ENCODE data around the gene LONRF2. TPM values are rescaled to one million over a fixed set of nuclear protein-coding genes. Genes with fewer than 3 reads are reported as not detected.

LONRF2 gene
- total and polyA plus RNA-seq, 5 donors, result 5.0 to 19.6 (median 14.3) TPM

DNA sequence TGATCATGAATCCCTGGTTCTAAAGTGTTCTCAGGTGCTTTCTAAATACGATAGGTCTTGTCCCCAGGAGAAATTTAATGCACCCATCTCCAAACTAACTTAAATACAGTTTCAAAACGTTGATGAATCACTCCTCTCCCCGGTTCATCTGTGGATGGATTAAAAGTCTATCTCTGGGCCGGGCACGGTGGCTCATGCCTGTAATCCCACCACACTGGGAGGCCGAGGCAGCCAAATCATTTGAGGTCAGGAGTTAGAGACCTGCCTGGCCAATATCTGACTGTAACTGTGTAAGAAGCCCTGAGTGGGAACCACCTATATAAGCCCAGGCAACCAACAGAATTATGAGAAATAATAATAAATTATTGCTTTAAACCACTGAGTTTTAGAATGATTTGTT, 78.7 kb downstream of the LONRF2 start:
- no peaks in the 10 kb centered on the region for H3K9me3 ChIP-seq (ENCODE audit: control insufficient read depth, low read length)
- DNase-seq, result no peak
- no peaks in the 10 kb centered on the region for H3K27me3 ChIP-seq (ENCODE audit: control insufficient read depth, insufficient read depth)
- ATAC-seq, result no peak
- no peaks in the 10 kb centered on the region for H3K4me1 ChIP-seq (ENCODE audit: control insufficient read depth, insufficient read depth, low read length)
- H3K27ac ChIP-seq (ENCODE audit: low read length), result no peak overlapping the region
- 80% methylated on average over 6 of the region's 6 CpGs for WGBS
- H3K4me3 ChIP-seq (ENCODE audit: low read length), result no peak overlapping the region
- intact Hi-C loops (cut with DNase I), result loop anchor here (5.0 kb wide), 2 partner anchors 676 to 686 kb away; no protein-coding TSS in a partner anchor

DNA sequence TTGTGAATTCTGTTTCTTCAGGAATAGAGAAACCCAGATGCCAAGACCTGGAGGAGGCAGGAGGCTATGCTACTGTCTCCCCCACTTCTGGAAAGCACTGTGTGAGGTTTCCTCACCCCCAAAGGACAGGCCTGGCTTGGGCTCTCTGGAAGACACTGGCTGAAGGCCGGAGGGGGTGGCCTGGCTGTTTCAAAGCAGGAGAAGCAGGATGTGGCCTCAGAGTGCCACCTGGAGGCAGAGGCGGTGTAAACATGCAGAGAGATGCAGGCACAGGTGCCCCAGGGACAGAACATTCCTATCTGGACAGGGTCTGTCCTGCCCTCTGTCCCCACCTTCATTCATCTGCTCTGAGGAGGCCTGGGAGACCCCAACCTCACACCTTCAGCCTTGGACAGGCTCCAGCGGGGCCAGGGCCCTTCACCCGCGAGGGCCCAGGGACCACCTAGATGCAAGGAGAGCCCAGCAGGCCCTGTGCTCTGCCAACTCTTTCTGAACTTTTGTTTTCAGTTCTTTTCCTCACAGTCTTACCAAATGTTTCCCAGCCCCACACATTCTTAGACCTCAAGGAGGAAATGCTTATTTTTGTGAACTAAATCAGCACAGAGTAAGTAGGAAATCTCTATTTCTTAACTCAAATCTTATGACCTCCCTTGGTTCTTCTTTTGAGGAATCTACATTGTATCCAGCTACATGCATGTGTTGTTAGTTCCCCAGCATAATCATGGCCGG, 79.2 kb downstream of the LONRF2 start:
- ATAC-seq (peak; percentile 79 to 80), DNase-seq (peak; percentile 70 to 92 (median 87))
- intact Hi-C loops (cut with DNase I), result loop anchor here (5.0 kb wide), 2 partner anchors 676 to 686 kb away; no protein-coding TSS in a partner anchor
- Histone ChIP-seq H3K27ac (ENCODE audit: low read length) (no peak overlapping the region), H3K27me3 (ENCODE audit: control insufficient read depth, insufficient read depth) (no peaks in the 10 kb centered on the region), H3K4me1 (ENCODE audit: control insufficient read depth, insufficient read depth, low read length) (no peaks in the 10 kb centered on the region), H3K9me3 (ENCODE audit: control insufficient read depth, low read length) (no peaks in the 10 kb centered on the region), H3K4me3 (ENCODE audit: low read length) (no peak overlapping the region)
- 49% methylated on average over 6 of the region's 6 CpGs for WGBS

DNA sequence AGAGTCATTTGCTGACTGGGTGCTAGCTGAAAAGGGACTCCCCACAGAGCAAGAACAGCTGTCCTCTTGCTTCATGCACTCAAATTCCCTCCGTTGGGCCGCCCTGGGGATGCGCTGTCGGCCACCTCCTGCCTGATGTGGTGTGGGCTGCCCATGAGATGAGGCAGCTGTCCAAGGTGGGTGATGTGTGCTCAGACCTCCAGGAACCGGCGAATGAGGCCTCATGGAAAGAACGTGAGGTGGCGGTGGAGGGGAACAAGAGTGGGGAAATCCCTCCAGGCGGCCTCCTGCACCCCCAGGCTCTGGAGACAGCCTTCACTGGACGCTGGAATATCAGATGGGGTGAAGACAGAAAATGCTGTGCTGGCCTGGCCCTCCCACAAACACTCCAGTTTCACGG, 79.8 kb downstream of the LONRF2 start:
- no peak overlapping the region for H3K4me3 ChIP-seq (ENCODE audit: low read length)
- H3K9me3 ChIP-seq (ENCODE audit: control insufficient read depth, low read length), result no peaks in the 10 kb centered on the region
- DNase-seq, result peak in 1 of 3 donors; percentile 47
- WGBS, result 75% methylated on average over 11 of the region's 11 CpGs
- no peaks in the 10 kb centered on the region for H3K4me1 ChIP-seq (ENCODE audit: control insufficient read depth, insufficient read depth, low read length)
- ATAC-seq, result peak in 1 of 2 donors; percentile 13
- H3K27ac ChIP-seq (ENCODE audit: low read length), result no peak overlapping the region
- no peaks in the 10 kb centered on the region for H3K27me3 ChIP-seq (ENCODE audit: control insufficient read depth, insufficient read depth)
- intact Hi-C loops (cut with DNase I), result loop anchor here (5.0 kb wide), 2 partner anchors 675 to 685 kb away; no protein-coding TSS in a partner anchor

DNA sequence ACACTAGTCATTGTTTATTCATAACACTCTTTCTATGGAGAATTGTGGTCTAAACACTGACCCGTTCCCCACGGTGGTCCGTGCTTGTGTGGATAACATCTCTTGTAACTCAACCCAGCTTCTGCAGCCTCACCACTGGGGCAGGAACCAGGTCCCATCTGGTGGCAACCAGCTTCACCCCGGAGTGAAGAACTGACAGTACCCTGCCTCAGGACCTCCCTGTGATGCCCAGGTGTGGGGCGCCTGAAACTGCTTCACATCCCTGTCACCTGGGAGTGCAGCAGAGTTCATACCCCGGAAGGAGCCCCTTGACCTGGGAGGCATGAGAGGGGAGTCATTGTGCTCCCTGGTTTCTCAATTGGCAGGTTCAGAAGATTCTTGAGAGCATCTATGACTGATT, 81.1 kb downstream of the LONRF2 start:
- H3K9me3 ChIP-seq (ENCODE audit: control insufficient read depth, low read length), result no peaks in the 10 kb centered on the region
- 92% methylated on average over 6 of the region's 6 CpGs for WGBS
- no peaks in the 10 kb centered on the region for H3K27me3 ChIP-seq (ENCODE audit: control insufficient read depth, insufficient read depth)
- intact Hi-C loops (cut with DNase I), result loop anchor here (5.0 kb wide), 2 partner anchors 674 to 684 kb away; no protein-coding TSS in a partner anchor
- no peak for ATAC-seq
- no peaks in the 10 kb centered on the region for H3K4me1 ChIP-seq (ENCODE audit: control insufficient read depth, insufficient read depth, low read length)
- no peak overlapping the region for H3K27ac ChIP-seq (ENCODE audit: low read length)
- H3K4me3 ChIP-seq (ENCODE audit: low read length), result no peak overlapping the region
- DNase-seq, result no peak

DNA sequence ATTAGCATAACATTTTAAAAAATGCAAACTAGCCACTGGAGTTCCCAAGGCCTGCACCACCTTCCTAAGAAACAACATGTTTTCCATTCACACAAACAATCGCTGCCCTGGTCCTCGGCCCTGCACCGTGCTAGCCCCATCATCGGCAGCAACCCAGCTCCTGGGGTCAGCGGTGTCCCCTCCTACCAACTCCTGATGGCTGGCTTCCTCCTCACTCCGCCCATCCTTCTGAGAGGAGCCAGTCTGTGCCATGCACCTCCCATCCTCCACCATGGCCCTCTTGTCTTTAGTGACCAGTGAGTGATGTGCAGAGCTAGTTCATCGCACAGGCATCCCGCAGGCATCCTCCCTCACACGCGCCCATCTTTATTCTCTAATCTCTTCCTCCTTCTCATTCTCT, 81.9 kb downstream of the LONRF2 start:
- intact Hi-C loops (cut with DNase I), result loop anchor here (5.0 kb wide), 2 partner anchors 673 to 683 kb away; no protein-coding TSS in a partner anchor
- Histone ChIP-seq H3K27me3 (ENCODE audit: control insufficient read depth, insufficient read depth) (no peaks in the 10 kb centered on the region), H3K27ac (ENCODE audit: low read length) (no peak overlapping the region), H3K4me1 (ENCODE audit: control insufficient read depth, insufficient read depth, low read length) (no peaks in the 10 kb centered on the region), H3K4me3 (ENCODE audit: low read length) (no peak overlapping the region), H3K9me3 (ENCODE audit: control insufficient read depth, low read length) (no peaks in the 10 kb centered on the region)
- 92% methylated on average over 10 of the region's 10 CpGs for WGBS
- DNase-seq, result no peak
- no peak for ATAC-seq

DNA sequence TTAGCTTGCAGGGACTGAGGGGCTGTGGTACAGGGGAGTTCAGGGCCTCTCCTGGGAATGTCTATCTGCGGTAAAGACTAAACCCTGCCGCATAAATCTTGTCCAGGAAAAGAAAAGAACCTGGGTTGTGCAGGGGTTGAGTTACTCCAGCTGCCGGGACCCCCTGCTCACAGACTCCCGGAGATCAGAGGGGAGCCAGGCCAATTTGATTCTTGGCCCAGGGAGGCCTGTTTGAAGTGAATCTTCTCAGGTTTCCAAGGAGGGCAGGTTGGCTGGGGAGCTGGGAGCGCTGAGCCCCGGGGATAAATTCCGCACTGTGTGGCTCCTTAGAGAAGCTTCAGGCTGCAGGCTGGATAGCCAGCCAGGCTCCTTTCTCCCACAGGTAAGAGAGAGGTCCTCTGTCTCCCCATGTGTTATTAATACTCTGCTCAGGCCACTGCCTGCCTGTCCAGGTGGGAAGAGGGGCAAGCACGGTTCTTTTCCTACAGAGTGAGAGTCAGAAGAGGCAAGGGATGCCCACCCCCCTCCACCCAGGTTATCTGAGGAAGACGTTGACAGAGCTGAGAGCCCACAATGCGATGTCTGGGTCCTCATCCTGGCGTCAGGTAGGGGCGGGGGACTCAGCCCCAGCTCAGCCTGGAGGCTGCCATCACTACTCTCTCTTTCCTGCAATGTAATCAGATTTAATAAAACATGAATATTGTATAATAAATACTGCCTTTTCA, 82.7 kb downstream of the LONRF2 start:
- ATAC-seq (no peak), DNase-seq (no peak)
- Histone ChIP-seq H3K4me1 (ENCODE audit: control insufficient read depth, insufficient read depth, low read length) (no peaks in the 10 kb centered on the region), H3K4me3 (ENCODE audit: low read length) (no peak overlapping the region), H3K27me3 (ENCODE audit: control insufficient read depth, insufficient read depth) (no peaks in the 10 kb centered on the region), H3K9me3 (ENCODE audit: control insufficient read depth, low read length) (no peaks in the 10 kb centered on the region), H3K27ac (ENCODE audit: low read length) (no peak overlapping the region)
- intact Hi-C loops (cut with DNase I), result loop anchor here (5.0 kb wide), 2 partner anchors 672 to 682 kb away; no protein-coding TSS in a partner anchor
- 79% methylated on average over 12 of the region's 12 CpGs for WGBS

DNA sequence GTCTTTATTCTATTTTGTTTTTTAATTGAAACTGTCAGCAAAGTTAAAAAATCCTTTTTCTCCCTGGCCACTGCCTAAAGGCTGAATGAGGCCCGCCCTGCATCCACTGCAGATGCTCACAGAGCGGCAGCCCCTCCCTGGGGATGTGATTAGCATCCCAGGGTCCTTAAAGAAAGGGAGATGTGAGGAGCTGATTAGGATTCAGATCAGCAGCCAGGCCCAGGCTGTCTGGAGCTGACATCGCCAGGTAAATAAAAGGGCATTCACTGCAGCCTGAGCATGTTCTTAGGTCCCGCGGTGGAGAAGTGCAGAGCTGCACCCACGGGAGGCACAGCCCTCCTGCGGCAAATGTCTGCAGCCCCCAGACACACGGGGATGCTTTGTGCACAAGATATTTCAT, 83.8 kb downstream of the LONRF2 start:
- Histone ChIP-seq H3K4me1 (ENCODE audit: control insufficient read depth, insufficient read depth, low read length) (no peaks in the 10 kb centered on the region), H3K4me3 (ENCODE audit: low read length) (no peak overlapping the region), H3K27ac (ENCODE audit: low read length) (no peak overlapping the region), H3K27me3 (ENCODE audit: control insufficient read depth, insufficient read depth) (no peaks in the 10 kb centered on the region), H3K9me3 (ENCODE audit: control insufficient read depth, low read length) (no peaks in the 10 kb centered on the region)
- ATAC-seq (no peak), DNase-seq (no peak)
- WGBS, result 84% methylated on average over 8 of the region's 8 CpGs
- intact Hi-C loops (cut with DNase I), result no loop called here

DNA sequence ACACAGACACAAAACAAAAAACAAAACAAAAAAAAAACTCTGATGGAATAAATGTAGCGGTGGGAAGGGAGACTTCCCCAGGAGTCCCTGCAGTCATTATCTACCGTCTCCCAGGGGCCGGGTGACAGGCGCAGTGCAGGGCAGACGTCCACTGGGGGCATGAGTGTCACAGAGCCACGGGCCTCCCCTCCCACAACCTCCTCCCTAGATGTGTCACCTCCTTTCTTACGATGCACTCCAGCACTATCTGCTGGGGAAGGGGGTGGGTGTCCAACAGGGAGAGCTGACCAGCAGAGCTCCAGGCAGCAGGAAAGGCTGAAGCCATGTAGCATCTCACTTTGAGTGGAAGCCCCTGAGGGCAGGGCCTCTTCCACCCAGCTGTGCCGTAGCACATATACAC, 84.5 kb downstream of the LONRF2 start:
- intact Hi-C loops (cut with DNase I), result no loop called here
- Histone ChIP-seq H3K4me3 (ENCODE audit: low read length) (no peak overlapping the region), H3K9me3 (ENCODE audit: control insufficient read depth, low read length) (no peaks in the 10 kb centered on the region), H3K4me1 (ENCODE audit: control insufficient read depth, insufficient read depth, low read length) (no peaks in the 10 kb centered on the region), H3K27me3 (ENCODE audit: control insufficient read depth, insufficient read depth) (no peaks in the 10 kb centered on the region), H3K27ac (ENCODE audit: low read length) (no peak overlapping the region)
- WGBS, result 59% methylated on average over 8 of the region's 8 CpGs
- DNase-seq, result no peak
- no peak for ATAC-seq

DNA sequence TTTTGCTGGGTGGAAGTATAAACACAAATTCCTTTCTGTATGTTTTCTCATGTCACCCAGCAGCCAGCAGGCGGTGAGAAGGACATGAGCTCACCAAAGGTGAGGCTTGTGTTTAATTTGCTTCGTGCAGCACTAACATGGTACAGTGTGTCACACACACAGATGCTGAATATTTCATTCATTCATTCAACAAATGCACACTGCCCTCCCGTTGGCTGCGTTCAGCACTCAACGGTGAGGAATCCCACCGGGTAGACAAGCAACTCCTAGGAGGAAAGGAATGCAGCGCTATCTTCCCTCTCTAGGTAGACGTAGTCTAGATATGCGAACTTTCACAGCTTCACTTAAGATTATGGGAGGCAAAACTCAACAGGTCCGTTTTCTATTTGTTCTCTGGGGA, 85.1 kb downstream of the LONRF2 start:
- Histone ChIP-seq H3K9me3 (ENCODE audit: control insufficient read depth, low read length) (no peaks in the 10 kb centered on the region), H3K27me3 (ENCODE audit: control insufficient read depth, insufficient read depth) (no peaks in the 10 kb centered on the region), H3K27ac (ENCODE audit: low read length) (no peak overlapping the region), H3K4me3 (ENCODE audit: low read length) (no peak overlapping the region), H3K4me1 (ENCODE audit: control insufficient read depth, insufficient read depth, low read length) (no peaks in the 10 kb centered on the region)
- intact Hi-C loops (cut with DNase I), result no loop called here
- DNase-seq (no peak), ATAC-seq (no peak)
- 56% methylated on average over 10 of the region's 10 CpGs for WGBS

DNA sequence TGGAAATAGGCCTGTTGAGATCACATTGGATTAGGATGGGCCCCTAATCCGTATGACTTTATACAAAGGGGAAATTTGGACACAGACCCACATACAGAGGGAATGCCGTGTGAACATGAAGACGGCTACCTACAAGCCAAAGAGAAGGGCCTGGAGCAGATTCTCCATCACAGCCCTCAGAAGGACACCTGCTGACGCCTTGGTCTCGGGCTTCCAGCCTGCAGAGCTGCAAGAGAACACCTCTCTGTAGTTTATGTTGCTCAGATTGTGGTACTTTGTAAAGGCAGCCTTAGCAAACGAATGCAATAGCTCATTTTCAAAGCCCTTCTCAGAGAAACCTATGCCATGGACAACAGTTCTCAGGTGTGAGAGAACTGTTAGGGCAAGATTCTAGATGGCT, 86.1 kb downstream of the LONRF2 start:
- H3K4me1 ChIP-seq (ENCODE audit: control insufficient read depth, insufficient read depth, low read length), result no peaks in the 10 kb centered on the region
- no peak overlapping the region for H3K4me3 ChIP-seq (ENCODE audit: low read length)
- DNase-seq, result no peak
- ATAC-seq, result no peak
- H3K27me3 ChIP-seq (ENCODE audit: control insufficient read depth, insufficient read depth), result no peaks in the 10 kb centered on the region
- no peaks in the 10 kb centered on the region for H3K9me3 ChIP-seq (ENCODE audit: control insufficient read depth, low read length)
- intact Hi-C loops (cut with DNase I), result no loop called here
- H3K27ac ChIP-seq (ENCODE audit: low read length), result no peak overlapping the region
- WGBS, result 82% methylated on average over 6 of the region's 6 CpGs

DNA sequence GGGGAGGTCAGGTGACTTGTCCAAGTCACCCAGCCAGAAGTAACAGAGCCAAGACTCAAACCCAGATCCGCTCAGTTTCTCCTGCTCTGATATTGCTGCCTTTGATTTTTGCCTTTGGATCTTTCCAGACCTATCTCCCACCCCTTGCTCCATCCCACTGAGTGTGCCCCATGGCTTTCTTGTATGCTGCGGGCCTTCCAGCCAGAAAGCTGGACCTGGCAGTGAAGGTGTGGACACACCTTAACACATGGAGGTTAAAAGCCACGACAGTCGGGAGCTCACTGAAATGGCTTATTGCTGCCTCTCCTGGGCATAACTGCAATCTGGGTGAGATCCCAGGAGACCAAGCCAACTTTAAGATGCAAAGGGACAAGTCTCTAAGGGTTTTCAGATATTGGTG, 86.7 kb downstream of the LONRF2 start:
- no peak for ATAC-seq
- H3K4me3 ChIP-seq (ENCODE audit: low read length), result no peak overlapping the region
- H3K9me3 ChIP-seq (ENCODE audit: control insufficient read depth, low read length), result no peaks in the 10 kb centered on the region
- no peaks in the 10 kb centered on the region for H3K27me3 ChIP-seq (ENCODE audit: control insufficient read depth, insufficient read depth)
- H3K4me1 ChIP-seq (ENCODE audit: control insufficient read depth, insufficient read depth, low read length), result no peaks in the 10 kb centered on the region
- DNase-seq, result no peak
- intact Hi-C loops (cut with DNase I), result no loop called here
- WGBS, result 88% methylated on average over 4 of the region's 4 CpGs
- no peak overlapping the region for H3K27ac ChIP-seq (ENCODE audit: low read length)
